B cell (primary cell): ENCODE data around the gene CYGB.

Experiments
- EZH2 ChIP-seq: IDR thresholded peaks from 2 replicates; pipeline ENCODE4 v1.6.1; 2012; ENCODE audit warnings: borderline replicate concordance, low read depth, mild to moderate bottlenecking, moderate library complexity, low read length; ENCODE audit not compliant: insufficient read depth, poor library complexity, severe bottlenecking
- TF ChIP-seq, protein P1 (sequence below): fragments of 200-600 bp; IDR thresholded peaks from one replicate; pipeline ENCODE4 v1.8.0; 2022; ENCODE audit warnings: antibody characterized with exemption, mild to moderate bottlenecking

DNA sequence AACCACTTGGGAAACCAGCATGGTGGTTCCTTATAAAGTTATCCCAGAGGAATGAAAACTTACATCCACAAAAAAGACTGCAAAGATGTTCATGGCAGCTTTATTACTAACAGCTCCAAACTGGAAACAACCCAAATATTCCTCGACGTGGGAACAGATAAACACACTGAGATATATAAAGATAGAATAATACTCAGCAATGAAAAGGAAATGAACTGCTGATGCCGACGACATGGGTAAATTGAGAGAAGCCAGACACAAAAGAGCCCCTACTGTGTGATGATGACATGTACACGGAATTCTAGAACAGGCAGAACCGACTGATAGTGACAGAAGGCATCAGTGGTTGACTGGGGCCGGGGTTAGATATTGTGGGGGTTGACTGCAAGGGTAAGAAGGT is 12.0 kb upstream of the CYGB start:
- TF ChIP-seq, protein P1, sequence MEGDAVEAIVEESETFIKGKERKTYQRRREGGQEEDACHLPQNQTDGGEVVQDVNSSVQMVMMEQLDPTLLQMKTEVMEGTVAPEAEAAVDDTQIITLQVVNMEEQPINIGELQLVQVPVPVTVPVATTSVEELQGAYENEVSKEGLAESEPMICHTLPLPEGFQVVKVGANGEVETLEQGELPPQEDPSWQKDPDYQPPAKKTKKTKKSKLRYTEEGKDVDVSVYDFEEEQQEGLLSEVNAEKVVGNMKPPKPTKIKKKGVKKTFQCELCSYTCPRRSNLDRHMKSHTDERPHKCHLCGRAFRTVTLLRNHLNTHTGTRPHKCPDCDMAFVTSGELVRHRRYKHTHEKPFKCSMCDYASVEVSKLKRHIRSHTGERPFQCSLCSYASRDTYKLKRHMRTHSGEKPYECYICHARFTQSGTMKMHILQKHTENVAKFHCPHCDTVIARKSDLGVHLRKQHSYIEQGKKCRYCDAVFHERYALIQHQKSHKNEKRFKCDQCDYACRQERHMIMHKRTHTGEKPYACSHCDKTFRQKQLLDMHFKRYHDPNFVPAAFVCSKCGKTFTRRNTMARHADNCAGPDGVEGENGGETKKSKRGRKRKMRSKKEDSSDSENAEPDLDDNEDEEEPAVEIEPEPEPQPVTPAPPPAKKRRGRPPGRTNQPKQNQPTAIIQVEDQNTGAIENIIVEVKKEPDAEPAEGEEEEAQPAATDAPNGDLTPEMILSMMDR = no peak
- no peak for TF ChIP-seq EZH2
